PFSK-1 (cell line): ENCODE results near the gene PLEKHG4B.

Experiments
- POLR2AphosphoS5 ChIP-seq: IDR thresholded peaks from 2 replicates; pipeline ENCODE4 v1.6.1; 2012; ENCODE audit warnings: low read depth, mild to moderate bottlenecking, control low read depth, low read length, moderate library complexity
- REST ChIP-seq, 2 experiments: IDR thresholded peaks; 2 replicates each; pipeline versions ENCODE4 v1.6.1 to v1.8.0; 2011 to 2012; ENCODE audit warnings: low read depth in 2 of 2, low read length in 2 of 2, control low read depth in 1 of 2, inconsistent platforms in 1 of 2, mild to moderate bottlenecking in 1 of 2, moderate library complexity in 1 of 2; ENCODE audit not compliant: insufficient read depth in 1 of 2
- SIN3A ChIP-seq: IDR thresholded peaks from 2 replicates; pipeline ENCODE4 v1.6.1; 2012; ENCODE audit warnings: mild to moderate bottlenecking, low read length, moderate library complexity, borderline replicate concordance; ENCODE audit not compliant: insufficient read depth
- TAF1 ChIP-seq: IDR thresholded peaks from 2 replicates; pipeline ENCODE4 v1.6.1; 2012; ENCODE audit warnings: low read length, control low read depth, borderline replicate concordance; ENCODE audit not compliant: insufficient read depth

- TF ChIP-seq REST (IDR thresholded peaks at IDR 0.05; ENCODE audit: insufficient read depth in 1 of 2, low read depth in 2 of 2, low read length in 2 of 2) (no peak), TAF1 (no peak), POLR2AphosphoS5 (no peak), SIN3A (no peak)
These were observed 115.6 kb downstream of the PLEKHG4B start for GRCh38 chr5:207599-207998.
